Liver (tissue), 9 donors: ENCODE data around the gene CDK13. TPM values are rescaled to one million over a fixed set of nuclear protein-coding genes. Genes with fewer than 3 reads are reported as not detected.
A peak's percentile ranks its signal among the peaks of the same experiment; 100 is the strongest.

ENCODE experiments used
- DNase-seq: peaks from one replicate; pipeline ENCODE4 v3.0.0-alpha.2; 2017; ENCODE audit warnings: low spot score
- H3K27ac ChIP-seq, 2 donors: one replicate each; pipeline ENCODE4 v1.7.0; 2013; ENCODE audit warnings: inconsistent platforms in 2 of 2, low read length in 2 of 2, control low read depth in 1 of 2, low read depth in 1 of 2, mild to moderate bottlenecking in 1 of 2
- H3K27me3 ChIP-seq, 4 donors: one replicate each; pipeline versions ENCODE4 v1.6.1 to v1.7.0; 2013; ENCODE audit warnings: low read length in 3 of 4, inconsistent platforms in 1 of 4, mild to moderate bottlenecking in 1 of 4, moderate library complexity in 1 of 4; ENCODE audit not compliant: control insufficient read depth in 4 of 4, insufficient read depth in 4 of 4
- H3K36me3 ChIP-seq, 4 donors: one replicate each; pipeline versions ENCODE4 v1.6.1 to v1.7.0; 2013; ENCODE audit warnings: low read length in 3 of 4, mild to moderate bottlenecking in 3 of 4, low read depth in 1 of 4, moderate library complexity in 1 of 4; ENCODE audit not compliant: control insufficient read depth in 4 of 4, insufficient read depth in 3 of 4
- H3K4me1 ChIP-seq, 4 donors: one replicate each; pipeline versions ENCODE4 v1.6.1 to v1.7.0; 2013; ENCODE audit warnings: low read length in 3 of 4, mild to moderate bottlenecking in 3 of 4, moderate library complexity in 1 of 4; ENCODE audit not compliant: control insufficient read depth in 4 of 4, insufficient read depth in 4 of 4
- H3K4me3 ChIP-seq, 3 donors: one replicate each; pipeline versions ENCODE4 v1.6.1 to v1.7.0; 2013; ENCODE audit warnings: low read length in 3 of 3, control low read depth in 1 of 3, low read depth in 1 of 3, mild to moderate bottlenecking in 1 of 3
- H3K9ac ChIP-seq, 2 donors: one replicate each; pipeline ENCODE4 v1.7.0; 2013; ENCODE audit warnings: low read length in 2 of 2, mild to moderate bottlenecking in 2 of 2, moderate library complexity in 2 of 2, control low read depth in 1 of 2, low read depth in 1 of 2
- H3K9me3 ChIP-seq, 4 donors: one replicate each; pipeline versions ENCODE4 v1.6.1 to v1.7.0; 2013; ENCODE audit warnings: low read length in 3 of 4; ENCODE audit not compliant: control insufficient read depth in 4 of 4
- ATF3 ChIP-seq: IDR thresholded peaks from 2 replicates; pipeline ENCODE4 v1.6.1; 2016; ENCODE audit warnings: antibody characterized with exemption
- CTCF ChIP-seq: fragments of 150-350 bp; IDR thresholded peaks from 2 replicates; pipeline ENCODE4 v1.5.1; 2017; ENCODE audit warnings: improper control_type of control experiment, low read depth, low read length; ENCODE audit not compliant: missing input control
- EGR1 ChIP-seq, 2 donors: IDR thresholded peaks; 2 replicates each; pipeline ENCODE4 v1.6.1; 2016 to 2018; ENCODE audit warnings: antibody characterized with exemption in 2 of 2, low read depth in 2 of 2
- FOXA1 ChIP-seq: IDR thresholded peaks from 2 replicates; pipeline ENCODE4 v1.6.1; 2016; ENCODE audit warnings: antibody characterized with exemption
- FOXA2 ChIP-seq: IDR thresholded peaks from 2 replicates; pipeline ENCODE4 v1.6.1; 2016; ENCODE audit warnings: antibody characterized with exemption
- GABPA ChIP-seq, 2 donors: IDR thresholded peaks in 1 of 2; conservative IDR thresholded peaks in 1 of 2; 2 replicates each; pipeline ENCODE4 v1.6.1; 2016; ENCODE audit warnings: antibody characterized with exemption in 2 of 2, mild to moderate bottlenecking in 1 of 2, moderate library complexity in 1 of 2
- HNF4A ChIP-seq, 2 donors: conservative IDR thresholded peaks; 2 replicates each; pipeline ENCODE4 v1.6.1; 2016; ENCODE audit warnings: antibody characterized with exemption in 2 of 2, mild to moderate bottlenecking in 2 of 2
- HNF4G ChIP-seq: IDR thresholded peaks from 2 replicates; pipeline ENCODE4 v1.6.1; 2016; ENCODE audit warnings: antibody characterized with exemption
- JUND ChIP-seq, 2 donors: IDR thresholded peaks; 2 replicates each; pipeline ENCODE4 v1.6.1; 2016; ENCODE audit warnings: antibody characterized with exemption in 2 of 2
- MAX ChIP-seq: IDR thresholded peaks from 2 replicates; pipeline ENCODE4 v1.6.1; 2016; ENCODE audit warnings: antibody characterized with exemption
- NR2F2 ChIP-seq: IDR thresholded peaks from 2 replicates; pipeline ENCODE4 v1.6.1; 2016; ENCODE audit warnings: antibody characterized with exemption
- RAD21 ChIP-seq, 2 donors: IDR thresholded peaks; 2 replicates each; pipeline ENCODE4 v1.6.1; 2016; ENCODE audit warnings: antibody characterized with exemption in 2 of 2, mild to moderate bottlenecking in 2 of 2
- REST ChIP-seq: IDR thresholded peaks from 2 replicates; pipeline ENCODE4 v1.6.1; 2016; ENCODE audit warnings: antibody characterized with exemption, mild to moderate bottlenecking
- SP1 ChIP-seq: IDR thresholded peaks from 2 replicates; pipeline ENCODE4 v1.6.1; 2018; ENCODE audit warnings: antibody characterized with exemption, mild to moderate bottlenecking
- ZBTB33 ChIP-seq: IDR thresholded peaks from 2 replicates; pipeline ENCODE4 v1.6.1; 2016; ENCODE audit warnings: antibody characterized with exemption
- WGBS: extraction: QIAGEN DNeasy Blood & Tissue Kit; methylation state at CpG from one replicate; pipeline ENCODE4 v1.1.7; 2013; 5-methylcytosine and 5-hydroxymethylcytosine counted together
- polyA plus RNA-seq, 2 donors: library from polyadenylated mRNA; stranded (reverse) in 1 of 2; unstranded in 1 of 2; fragments of 200-250 nt in 1 of 2; fragments of >200 nt in 1 of 2; fragmentation: Nextera tagmentation in 1 of 2; extraction: Ambion mirVana in 1 of 2; gene quantifications; one replicate each; pipeline versions ENCODE4 v1.2.1 to v1.2.3, GENCODE V29; 2013 to 2015
- total RNA-seq, 2 donors: library from RNA; depleted of rRNA; stranded (reverse); fragments of >200 nt; gene quantifications; one replicate each; pipeline ENCODE4 v1.2.3, GENCODE V29; 2014
- donor health status: healthy.
- donor health status: healthy.
- donor health status: healthy.
- donor health status: healthy.
- donor health status: healthy.

The CDK13 gene
- total and polyA plus RNA-seq, 4 donors, result 8.8 to 51.1 (median 23.2) TPM

- H3K9ac ChIP-seq, result no peak overlapping the region
- peaks cover 0 to 1% (median 0%) of the 10 kb centered on the region in 4 donors for H3K36me3 ChIP-seq
- no peaks in the 10 kb centered on the region for H3K9me3 ChIP-seq
- DNase-seq, result no peak
- H3K4me3 ChIP-seq, result no peak overlapping the region
- 92% methylated on average over 2 of the region's 2 CpGs for WGBS
- H3K27ac ChIP-seq, result no peak overlapping the region
- TF ChIP-seq JUND (IDR thresholded peaks at IDR 0.05) (no peak), GABPA (IDR thresholded peaks at IDR 0.05 in 1 of 2, conservative IDR thresholded peaks at IDR 0.05 in 1 of 2) (no peak), FOXA1 (no peak), NR2F2 (no peak), ATF3 (no peak), HNF4G (no peak), MAX (no peak), SP1 (no peak), EGR1 (IDR thresholded peaks at IDR 0.05; ENCODE audit: low read depth in 2 of 2) (no peak), REST (no peak), FOXA2 (no peak), HNF4A (conservative IDR thresholded peaks at IDR 0.05) (no peak), RAD21 (IDR thresholded peaks at IDR 0.05) (no peak), CTCF (no peak), ZBTB33 (no peak)
- no peaks in the 10 kb centered on the region for H3K27me3 ChIP-seq
- H3K4me1 ChIP-seq, result peaks cover 5 to 12% (median 11%) of the 10 kb centered on the region in 4 donors
These were observed 152.8 kb downstream of the CDK13 start for GRCh38 chr7:40102897-40103296.

- 40% methylated on average over 4 of the region's 4 CpGs for WGBS
- TF ChIP-seq ATF3 (peak; percentile 55), NR2F2 (no peak)
- H3K27ac ChIP-seq, result no peak overlapping the region
- peaks cover 0 to 1% (median 0%) of the 10 kb centered on the region in 4 donors for H3K36me3 ChIP-seq
- no peak for DNase-seq
- no peaks in the 10 kb centered on the region for H3K27me3 ChIP-seq
- peaks cover 0 to 3% (median under 1%) of the 10 kb centered on the region in 4 donors for H3K4me1 ChIP-seq
- H3K9me3 ChIP-seq, result no peaks in the 10 kb centered on the region
- no peak overlapping the region for H3K9ac ChIP-seq
- no peak overlapping the region for H3K4me3 ChIP-seq
These were observed 155.9 kb downstream of the CDK13 start for GRCh38 chr7:40105879-40106473.
